GM18909 (cell line): ENCODE measurements around the gene PRSS38.
"Not testable (repeated sequence)": the region's sequence is repeated elsewhere in the genome, so short reads cannot be mapped to it uniquely, and the experiment has no call there.

ENCODE experiments used
- ATAC-seq: cut with Tn5 transposase; IDR thresholded peaks from one replicate; pipeline ENCODE4 v1.9.1; 2021; ENCODE audit warnings: mild to moderate bottlenecking; ENCODE audit not compliant: unreplicated experiment, poor library complexity

PRSS38 gene

GRCh38 chr1:227838181-227838580 is 22.7 kb downstream of the PRSS38 start:
- no peak for ATAC-seq

- no peak for ATAC-seq
Measured at GRCh38 chr1:227841096-227841495, 25.6 kb downstream of the PRSS38 start.

GRCh38 chr1:227844320-227845146 is 29.1 kb downstream of the PRSS38 start:
- ATAC-seq: no peak

- no peak for ATAC-seq
Measured at GRCh38 chr1:227845147-227845458, 29.6 kb downstream of the PRSS38 start.

- no peak for ATAC-seq
Measured at GRCh38 chr1:227845519-227845918, 30.0 kb downstream of the PRSS38 start.

GRCh38 chr1:227846265-227846858 is 30.9 kb downstream of the PRSS38 start:
- ATAC-seq: no peak

- not testable (repeated sequence) for ATAC-seq
Measured at GRCh38 chr1:227847046-227847445, 31.6 kb downstream of the PRSS38 start.

- no peak for ATAC-seq
Measured at GRCh38 chr1:227848430-227848932, 33.0 kb downstream of the PRSS38 start.

- no peak for ATAC-seq
Measured at GRCh38 chr1:227849251-227849650, 33.8 kb downstream of the PRSS38 start.

- no peak for ATAC-seq
Measured at GRCh38 chr1:227854189-227854588, 38.7 kb downstream of the PRSS38 start.

GRCh38 chr1:227855687-227856086 is 40.2 kb downstream of the PRSS38 start:
- ATAC-seq: no peak

GRCh38 chr1:227856147-227856858 is 40.8 kb downstream of the PRSS38 start:
- no peak for ATAC-seq

- no peak for ATAC-seq
Measured at GRCh38 chr1:227864882-227865281, 49.4 kb downstream of the PRSS38 start.

- no peak for ATAC-seq
Measured at GRCh38 chr1:227869279-227869842, 53.9 kb downstream of the PRSS38 start.

- no peak for ATAC-seq
Measured at GRCh38 chr1:227869851-227870305, 54.4 kb downstream of the PRSS38 start.

GRCh38 chr1:227870366-227870765 is 54.9 kb downstream of the PRSS38 start:
- no peak for ATAC-seq

- not testable (repeated sequence) for ATAC-seq
Measured at GRCh38 chr1:227871892-227872291, 56.4 kb downstream of the PRSS38 start.

- not testable (repeated sequence) for ATAC-seq
Measured at GRCh38 chr1:227877810-227878209, 62.3 kb downstream of the PRSS38 start.

GRCh38 chr1:227880342-227880924 is 65.0 kb downstream of the PRSS38 start:
- no peak for ATAC-seq

- ATAC-seq: no peak
Measured at GRCh38 chr1:227883073-227883520, 67.6 kb downstream of the PRSS38 start.
